Hematopoietic multipotent progenitor cell treated with erythropoietin and hydrocortisone succinate and interleukin-3 and kit ligand, for 6 days (in vitro differentiated cells): Measurements from ENCODE around the gene SAMD3.
"Not testable (repeated sequence)": the region's sequence is repeated elsewhere in the genome, so short reads cannot be mapped to it uniquely, and the experiment has no call there.

Experiments
- DNase-seq: peaks from one replicate; pipeline ENCODE4 v3.0.0-alpha.2; 2015

The SAMD3 gene

DNA sequence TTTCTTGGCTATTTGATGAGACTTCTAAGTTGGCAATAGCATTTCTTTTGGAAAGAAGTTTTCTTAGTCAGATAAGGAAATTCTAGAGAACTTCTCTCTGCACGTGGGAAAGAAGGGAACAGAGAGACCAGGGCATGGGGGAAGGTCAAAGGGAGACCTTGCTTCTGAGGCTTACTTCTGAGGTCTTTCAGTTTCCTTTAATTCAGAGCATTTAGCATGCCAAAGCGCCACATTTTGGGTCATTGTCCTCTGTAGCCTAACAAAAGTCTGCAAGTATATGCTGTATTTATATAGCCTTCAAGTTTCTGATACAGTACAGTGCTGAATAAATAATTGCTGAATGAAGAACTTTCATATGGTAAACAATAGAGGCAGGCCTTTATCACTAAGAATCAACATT, 95.6 kb downstream of the SAMD3 start:
- no peak for DNase-seq

DNA sequence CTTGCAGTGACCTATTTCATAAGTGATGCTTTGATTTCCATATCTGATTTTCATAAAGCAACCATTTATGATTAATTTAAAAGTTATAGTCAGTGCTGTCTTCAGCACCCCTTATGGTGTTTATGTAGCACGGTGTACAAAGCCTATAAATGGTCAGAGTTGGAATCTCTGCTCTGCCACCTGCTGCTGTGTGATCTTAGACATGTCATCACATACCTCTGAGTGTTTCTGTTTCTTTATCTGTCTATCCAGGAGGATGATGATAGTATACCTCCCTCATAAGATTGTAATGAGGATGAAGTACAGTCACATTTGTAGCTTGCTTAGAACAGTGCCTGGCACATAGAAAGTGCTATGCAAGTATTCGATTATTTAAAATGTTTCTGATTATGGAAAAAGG, 100.5 kb downstream of the SAMD3 start:
- no peak for DNase-seq

- DNase-seq: no peak
Measured at GRCh38 chr6:130120731-130121130, 102.0 kb downstream of the SAMD3 start.

DNA sequence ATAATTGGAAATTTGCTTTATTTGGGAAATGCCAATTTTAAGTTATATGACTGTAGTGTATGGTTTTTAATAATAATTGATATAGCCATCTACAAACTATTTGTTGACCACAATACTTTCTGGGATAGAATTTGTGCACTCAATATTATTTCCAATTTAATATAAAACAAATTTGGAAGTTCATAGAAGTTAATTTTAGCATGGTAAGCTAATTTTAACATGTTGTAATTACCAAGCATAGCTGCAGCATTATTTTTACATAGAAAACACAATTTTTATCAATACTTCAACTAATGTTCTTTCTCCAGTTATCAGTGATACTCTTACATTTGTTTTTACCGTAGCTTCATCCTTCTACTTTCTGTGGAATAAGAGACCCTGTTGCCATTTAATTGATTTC, 103.5 kb downstream of the SAMD3 start:
- DNase-seq: no peak

GRCh38 chr6:130118236-130118635, 104.5 kb downstream of the SAMD3 start:
- no peak for DNase-seq

- not testable (repeated sequence) for DNase-seq
Measured at GRCh38 chr6:130117187-130117701, 105.5 kb downstream of the SAMD3 start.

GRCh38 chr6:130116273-130116672, 106.5 kb downstream of the SAMD3 start:
- DNase-seq: no peak

DNA sequence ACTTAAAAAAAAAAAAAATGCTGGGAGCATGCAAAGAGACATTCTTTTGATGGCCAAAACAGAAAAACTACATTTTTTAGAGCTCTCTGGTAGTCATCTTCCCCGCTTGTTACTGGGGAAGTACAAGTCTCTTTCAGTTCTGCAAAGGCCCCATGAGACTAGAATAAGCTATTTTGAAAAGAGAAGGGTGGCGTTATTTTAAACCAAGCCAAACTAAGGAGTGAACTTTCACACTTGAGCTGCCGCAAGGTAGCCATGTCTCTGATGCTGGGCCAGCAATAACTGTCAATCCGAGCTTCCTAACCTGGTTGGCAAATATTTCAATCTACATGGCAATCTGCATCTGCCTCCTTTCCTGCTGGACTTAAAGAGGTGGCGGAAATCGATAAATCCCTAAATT, 107.7 kb downstream of the SAMD3 start:
- DNase-seq: no peak

DNA sequence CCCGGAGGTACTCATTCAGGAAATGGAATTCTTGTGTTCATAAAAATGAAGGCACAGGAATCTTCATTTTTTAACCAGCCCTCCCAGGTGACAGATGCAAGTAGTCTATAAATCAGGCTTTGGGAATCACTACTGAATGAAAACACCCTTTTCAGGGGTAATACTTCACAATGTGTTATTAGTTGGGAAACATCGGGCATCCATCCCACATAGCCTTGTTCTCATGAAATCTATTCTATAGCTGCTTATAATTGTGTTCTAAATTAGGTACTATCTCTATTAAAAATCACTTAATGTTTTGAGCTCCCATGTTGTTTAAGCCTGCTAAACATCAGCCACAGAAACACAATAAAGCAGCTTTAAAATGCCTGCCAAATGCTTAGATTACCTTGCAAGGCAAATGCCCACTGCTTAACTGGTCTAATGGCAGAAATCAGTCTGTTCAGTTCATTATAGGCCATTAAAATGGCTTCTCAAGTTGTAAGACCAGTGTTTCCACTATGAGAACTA, 109.5 kb downstream of the SAMD3 start:
- no peak for DNase-seq

- no peak for DNase-seq
Measured at GRCh38 chr6:130111031-130111430, 111.7 kb downstream of the SAMD3 start.

DNA sequence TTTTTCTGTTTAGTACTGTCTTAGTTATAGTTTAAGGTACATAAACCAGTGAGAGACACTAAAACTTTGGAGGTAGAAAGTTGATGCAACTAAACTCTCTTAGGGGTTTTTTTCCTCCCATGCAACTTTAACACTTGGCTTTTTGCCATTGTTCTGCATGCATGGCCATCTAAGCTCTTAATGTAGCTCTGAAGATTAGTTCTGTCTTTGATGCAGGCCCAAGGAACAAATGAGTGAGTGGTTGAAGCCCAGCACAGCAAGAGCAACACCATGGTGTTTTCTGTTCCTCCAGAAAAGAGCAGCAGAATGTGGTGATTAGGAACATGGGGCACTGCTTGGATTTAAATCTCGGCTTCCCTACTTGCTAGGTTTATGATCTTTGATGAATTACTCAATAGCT, 115.0 kb downstream of the SAMD3 start:
- DNase-seq: peak; percentile 6

- peak; percentile 68 for DNase-seq
Measured at GRCh38 chr6:130105996-130106704, 116.6 kb downstream of the SAMD3 start.

DNA sequence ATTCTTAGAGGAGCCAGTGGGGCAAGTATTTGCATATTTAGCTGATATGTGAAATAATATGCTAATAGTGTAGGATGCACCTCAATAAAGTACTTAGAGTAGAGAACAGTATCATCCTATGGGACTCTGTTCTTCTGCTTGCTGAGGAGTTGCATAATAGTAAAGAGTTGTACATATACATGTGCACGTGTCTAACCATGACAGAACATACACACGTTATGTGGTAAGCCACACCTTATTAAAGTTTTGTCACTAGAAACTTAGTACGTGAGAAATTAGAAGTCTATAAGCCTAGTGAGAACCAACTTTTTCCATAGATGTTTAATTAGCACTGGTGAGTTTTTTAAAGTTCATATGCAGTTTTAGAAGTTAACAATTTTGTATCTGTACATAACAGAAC, 123.6 kb downstream of the SAMD3 start:
- DNase-seq: no peak

DNA sequence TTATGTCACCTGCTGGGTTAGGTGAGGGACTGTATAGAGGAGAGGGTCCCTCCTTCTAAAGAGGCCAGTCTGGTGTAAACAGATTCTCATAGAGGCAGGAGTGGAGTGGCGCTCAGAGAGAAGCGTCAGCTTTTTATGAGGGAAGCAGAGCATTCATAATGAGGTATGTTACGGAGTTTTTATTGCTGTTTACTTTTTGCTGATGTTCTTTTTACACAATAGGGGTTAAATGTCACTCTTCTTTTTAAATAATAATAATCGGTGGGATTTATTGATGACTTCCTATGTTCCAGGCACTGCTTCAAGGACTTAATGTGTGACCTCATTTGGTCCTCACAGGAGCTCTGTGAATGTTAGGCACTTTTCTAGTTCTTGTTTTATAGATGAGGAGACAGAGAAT, 124.4 kb downstream of the SAMD3 start:
- no peak for DNase-seq
